ENCODE results near the gene RXRA.

GRCh38 chr9:134411440-134412297, 85.4 kb downstream of the RXRA start:
- no peak for TF ChIP-seq SMC3 (conservative IDR thresholded peaks at IDR 0.05; ENCODE audit: poor library complexity)
- no peak for TF ChIP-seq CTCF (IDR thresholded peaks at IDR 0.05; ENCODE audit: poor library complexity, severe bottlenecking)
- no peak for TF ChIP-seq EP300 (conservative IDR thresholded peaks at IDR 0.05; ENCODE audit: poor library complexity, severe bottlenecking)
- TF ChIP-seq REST (IDR thresholded peaks at IDR 0.05; ENCODE audit: borderline replicate concordance) = no peak
- no peak for TF ChIP-seq RAD21 (conservative IDR thresholded peaks at IDR 0.05)
- no peak for TF ChIP-seq EZH2 (IDR thresholded peaks at IDR 0.05; ENCODE audit: borderline replicate concordance, insufficient read depth, low read length, poor library complexity, severe bottlenecking)
